PC-9 (cell line): Measurements from ENCODE around the gene PPIC. TPM values are rescaled to one million over a fixed set of nuclear protein-coding genes. Genes with fewer than 3 reads are reported as not detected.

Experiments
- BruUV-seq: library from RNA; stranded (reverse); fragments of 400-500 nt; replicated peaks from 2 replicates; lab custom pipeline; 2021; lab: Mats Ljungman, UMichigan
- CTCF ChIA-PET: fragments of 300-600 bp; sonication (Branson Sonifier 250); formaldehyde crosslinking; loops from one replicate; lab custom pipeline; 2022; ENCODE audit warnings: antibody characterized with exemption; lab: Charles Lee
- POLR2A ChIA-PET: fragments of 300-600 bp; sonication (Branson Sonifier 250); formaldehyde crosslinking; loops from one replicate; lab custom pipeline; 2022; ENCODE audit warnings: antibody characterized with exemption; ENCODE audit not compliant: unreplicated experiment; lab: Charles Lee
- DNase-seq, 2 experiments: peaks; one replicate each; pipeline versions ENCODE4 v3.0.0 to v3.0.0-alpha.2; 2015 to 2022; ENCODE audit warnings: mixed read lengths in 1 of 2
- H2AFZ ChIP-seq: fragments of 200-600 bp; sonication (generic); 2 replicates; pipeline ENCODE4 v1.8.1; 2017; ENCODE audit warnings: antibody characterized with exemption
- H3F3A ChIP-seq: fragments of 200-600 bp; sonication (generic); 2 replicates; pipeline ENCODE4 v1.8.1; 2017; ENCODE audit warnings: antibody characterized with exemption, mild to moderate bottlenecking, low read depth; ENCODE audit not compliant: insufficient read depth
- H3K27ac ChIP-seq: fragments of 200-600 bp; sonication (generic); 2 replicates; pipeline ENCODE4 v1.6.1; 2016; ENCODE audit warnings: mixed run types
- H3K27me3 ChIP-seq: fragments of 200-600 bp; sonication (generic); 2 replicates; pipeline ENCODE4 v1.6.1; 2016; ENCODE audit warnings: low read depth, mixed run types; ENCODE audit not compliant: insufficient read depth
- H3K36me3 ChIP-seq: fragments of 200-600 bp; sonication (generic); 2 replicates; pipeline ENCODE4 v1.6.1; 2016; ENCODE audit warnings: low read depth, mixed run types
- H3K4me1 ChIP-seq: fragments of 200-600 bp; sonication (generic); replicated peaks from 2 replicates; pipeline ENCODE4 v1.6.1; 2016; ENCODE audit warnings: mixed run types; ENCODE audit not compliant: insufficient read depth
- H3K4me2 ChIP-seq: fragments of 200-600 bp; sonication (generic); 2 replicates; pipeline ENCODE4 v1.6.1; 2017; ENCODE audit warnings: mixed run types
- H3K4me3 ChIP-seq: fragments of 200-600 bp; sonication (generic); 2 replicates; pipeline ENCODE4 v1.6.1; 2016; ENCODE audit warnings: mixed run types
- H3K79me2 ChIP-seq: fragments of 200-600 bp; sonication (generic); 2 replicates; pipeline ENCODE4 v1.6.1; 2017; ENCODE audit warnings: low read depth, mixed run types
- H3K9me2 ChIP-seq: fragments of 200-600 bp; sonication (generic); 2 replicates; pipeline ENCODE4 v1.8.1; 2017; ENCODE audit warnings: mild to moderate bottlenecking; ENCODE audit not compliant: insufficient read depth
- H3K9me3 ChIP-seq: fragments of 200-600 bp; sonication (generic); 2 replicates; pipeline ENCODE4 v1.8.1; 2016; ENCODE audit warnings: low read depth; ENCODE audit not compliant: insufficient read depth
- H4K20me1 ChIP-seq: fragments of 200-600 bp; sonication (generic); 2 replicates; pipeline ENCODE4 v1.8.1; 2017; ENCODE audit not compliant: insufficient read depth
- CTCF ChIP-seq: fragments of 200-600 bp; sonication (generic); conservative IDR thresholded peaks from 2 replicates; pipeline ENCODE4 v1.6.1; 2017; ENCODE audit warnings: mixed run types, antibody characterized with exemption, mild to moderate bottlenecking, moderate library complexity
- EZH2 ChIP-seq: fragments of 200-600 bp; sonication (generic); IDR thresholded peaks from 2 replicates; pipeline ENCODE4 v1.8.0; 2017; ENCODE audit warnings: antibody characterized with exemption, low read depth
- intact Hi-C: fragments of 100-400 bp; cut with micrococcal nuclease; formaldehyde crosslinking; loops from one replicate; pipeline ENCODE4 v1.10.0; 2022; ENCODE audit not compliant: unreplicated experiment
- total RNA-seq: library from RNA; stranded (reverse); gene quantifications from 2 replicates; pipeline ENCODE4 v1.2.3, GENCODE V29; 2021

Gene PPIC
- total RNA-seq, 1 experiment from 2014 or later = 22.3 TPM

GRCh38 chr5:122985006-122985700, 51.4 kb downstream of the PPIC start:
- CTCF ChIA-PET = no interaction called here

GRCh38 chr5:122984425-122984824, 52.1 kb downstream of the PPIC start:
- Histone ChIP-seq H3K27me3 (no peaks in the 10 kb centered on the region), H3K4me2 (no peak overlapping the region), H3K9me3 (no peaks in the 10 kb centered on the region), H3K9me2 (no peaks in the 10 kb centered on the region), H3K79me2 (no peaks in the 10 kb centered on the region), H2AFZ (no peak overlapping the region), H3K36me3 (no peaks in the 10 kb centered on the region), H3K4me3 (no peak overlapping the region), H3K4me1 (no peaks in the 10 kb centered on the region), H4K20me1 (no peaks in the 10 kb centered on the region), H3F3A (no peaks in the 10 kb centered on the region), H3K27ac (no peak overlapping the region)
- DNase-seq = no peak
- CTCF ChIA-PET = no interaction called here
- BruUV-seq = no TSS peak
- intact Hi-C loops = no loop called here
- POLR2A ChIA-PET = no interaction called here
- TF ChIP-seq CTCF = no peak
- no peak for TF ChIP-seq EZH2

More at GRCh38 chr5:122985006-122985700, 51.4 kb downstream of the PPIC start:
- TF ChIP-seq CTCF (no peak), EZH2 (no peak)
- Histone ChIP-seq H3K9me3 (no peaks in the 10 kb centered on the region), H4K20me1 (no peaks in the 10 kb centered on the region), H3K79me2 (no peaks in the 10 kb centered on the region), H3K4me1 (no peaks in the 10 kb centered on the region), H3K27me3 (no peaks in the 10 kb centered on the region), H3K27ac (no peak overlapping the region), H2AFZ (no peak overlapping the region), H3K4me3 (no peak overlapping the region), H3F3A (no peaks in the 10 kb centered on the region), H3K9me2 (no peaks in the 10 kb centered on the region), H3K36me3 (no peaks in the 10 kb centered on the region), H3K4me2 (no peak overlapping the region)
- POLR2A ChIA-PET = no interaction called here
- no TSS peak for BruUV-seq
- no peak for DNase-seq
- intact Hi-C loops = no loop called here

- Histone ChIP-seq H4K20me1 (no peaks in the 10 kb centered on the region), H2AFZ (no peak overlapping the region), H3K9me2 (no peaks in the 10 kb centered on the region), H3F3A (no peaks in the 10 kb centered on the region), H3K27ac (no peak overlapping the region), H3K4me2 (no peak overlapping the region), H3K4me1 (no peaks in the 10 kb centered on the region), H3K79me2 (no peaks in the 10 kb centered on the region), H3K36me3 (no peaks in the 10 kb centered on the region), H3K4me3 (no peak overlapping the region), H3K27me3 (no peaks in the 10 kb centered on the region), H3K9me3 (no peaks in the 10 kb centered on the region)
- no TSS peak for BruUV-seq
- ChIA-PET CTCF (no interaction called here), POLR2A (no interaction called here)
- TF ChIP-seq EZH2 (no peak), CTCF (no peak)
- intact Hi-C loops = no loop called here
- no peak for DNase-seq
Measured at GRCh38 chr5:122982376-122982775, 54.1 kb downstream of the PPIC start.
